DMS114 treated with DMSO at 0.1 percent for 48 hours (cell line): ENCODE results near the gene HIPK2.

ENCODE experiments used
- DNase-seq: peaks from one replicate; lab custom pipeline; 2025; ENCODE audit not compliant: unreplicated experiment; lab: John Stamatoyannopoulos, UW

The HIPK2 gene

DNA sequence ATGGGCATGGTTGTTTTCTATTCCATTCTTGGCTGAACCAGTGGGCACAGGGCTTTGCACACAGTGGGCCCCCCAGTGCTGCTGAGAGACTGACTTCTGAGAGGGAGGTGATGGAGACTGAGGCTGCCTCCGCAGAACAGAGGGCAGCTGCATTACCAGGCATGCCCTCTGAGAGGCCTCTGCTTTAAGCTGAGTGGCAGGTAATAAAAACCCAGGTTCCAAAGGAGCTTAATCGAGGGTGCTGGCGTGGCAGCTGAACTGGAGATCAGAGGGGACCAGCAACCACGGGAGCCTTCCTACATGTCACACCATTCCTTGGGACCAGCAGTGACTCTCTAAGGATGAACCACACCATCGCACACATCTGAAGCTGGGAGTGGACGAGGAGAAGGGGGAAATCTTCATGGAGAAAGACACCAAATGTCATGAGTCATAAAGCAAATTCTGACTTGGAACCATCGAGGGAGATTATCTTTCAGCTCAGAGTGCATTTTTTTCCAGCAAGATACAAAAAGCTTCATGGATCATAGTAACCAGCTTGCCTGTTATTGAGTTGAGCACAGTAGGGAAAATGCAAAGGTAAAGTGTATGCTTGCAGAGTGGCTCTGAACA, 24.6 kb downstream of the HIPK2 start:
- no peak for DNase-seq

DNA sequence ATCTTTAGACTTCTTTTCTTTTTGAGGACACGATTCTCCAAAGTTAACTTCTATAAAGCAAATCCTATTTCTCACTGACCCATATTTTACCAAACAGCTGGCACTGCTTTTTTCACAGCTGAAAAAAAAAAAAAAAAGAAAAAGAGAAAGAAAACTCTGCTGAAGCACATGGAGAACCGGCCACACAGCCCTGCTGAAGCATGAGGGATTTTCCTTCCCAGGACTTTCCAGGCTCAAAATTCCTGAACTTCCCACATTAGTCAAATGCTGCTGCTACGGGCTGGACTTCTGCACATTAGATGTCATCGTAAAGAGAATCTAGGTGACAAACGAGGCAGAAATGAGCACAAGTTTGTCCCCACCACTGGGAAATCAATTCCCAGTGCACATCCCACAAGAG, 25.2 kb downstream of the HIPK2 start:
- DNase-seq: no peak

DNA sequence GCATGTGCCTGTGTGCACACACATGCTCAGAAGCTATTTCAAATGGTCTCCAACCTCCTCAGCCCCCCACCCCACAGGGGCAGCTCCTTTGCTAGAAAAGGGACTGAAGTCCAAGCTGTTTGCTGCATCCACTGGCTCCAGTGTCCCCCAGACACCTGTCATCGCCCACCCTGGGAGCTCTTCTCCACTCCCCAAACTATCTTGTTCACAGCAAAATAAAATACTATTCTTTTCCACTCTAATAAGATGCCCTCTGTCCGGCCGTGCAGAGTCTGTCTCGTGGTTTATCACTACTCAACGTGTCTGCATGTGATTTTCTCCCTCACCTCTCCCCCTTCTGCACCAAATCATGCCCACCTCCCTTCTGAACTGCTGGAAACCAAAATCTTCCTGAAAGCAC, 25.6 kb downstream of the HIPK2 start:
- DNase-seq: no peak

DNA sequence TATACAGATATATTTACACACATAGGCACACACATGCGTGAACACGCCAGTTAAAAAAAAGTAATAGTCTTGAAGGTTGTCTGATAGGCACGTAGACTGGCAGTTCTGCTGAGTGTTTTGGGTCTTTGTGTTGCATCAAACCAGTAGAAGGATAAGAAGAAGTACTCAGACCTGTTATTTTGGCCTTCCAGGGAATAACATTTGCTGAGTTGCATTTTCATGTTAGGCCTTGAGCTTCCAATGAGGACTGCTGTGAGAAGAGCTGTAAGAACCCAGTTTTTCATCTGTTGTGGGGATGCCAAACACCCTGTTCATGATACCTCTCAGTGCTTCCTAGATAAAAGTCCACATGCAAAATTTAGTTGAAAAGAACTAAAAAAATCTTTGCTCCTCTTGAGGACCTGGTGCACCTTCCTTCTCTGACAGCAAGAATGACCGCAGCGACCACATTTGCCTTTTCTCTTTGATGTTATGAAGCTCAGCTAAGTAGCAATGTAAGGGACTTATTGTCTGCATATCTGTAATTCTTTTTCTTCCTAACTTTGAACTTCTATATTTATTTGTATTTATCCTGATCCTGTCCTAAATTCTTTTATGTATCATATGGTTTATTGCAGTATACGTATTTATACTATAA, 27.2 kb downstream of the HIPK2 start:
- DNase-seq: no peak

DNA sequence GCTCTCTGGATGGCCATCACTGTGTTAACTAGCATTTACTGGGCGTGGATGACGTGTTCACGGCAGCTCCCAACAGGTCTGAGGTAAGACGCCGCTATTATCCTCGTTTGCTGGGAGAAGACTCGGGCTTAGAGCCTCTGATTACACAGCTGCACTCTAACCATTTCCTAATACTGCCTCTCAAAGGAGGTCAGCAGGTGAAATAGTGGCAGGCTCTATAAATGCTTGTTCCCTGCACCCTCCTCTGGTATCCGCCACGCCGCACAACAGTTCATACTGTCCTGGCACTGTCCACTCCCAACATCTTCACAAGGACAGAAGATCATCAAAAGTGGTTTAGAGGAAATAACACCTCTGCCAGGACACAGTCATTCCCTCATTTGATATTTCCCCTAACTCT, 28.3 kb downstream of the HIPK2 start:
- no peak for DNase-seq

DNA sequence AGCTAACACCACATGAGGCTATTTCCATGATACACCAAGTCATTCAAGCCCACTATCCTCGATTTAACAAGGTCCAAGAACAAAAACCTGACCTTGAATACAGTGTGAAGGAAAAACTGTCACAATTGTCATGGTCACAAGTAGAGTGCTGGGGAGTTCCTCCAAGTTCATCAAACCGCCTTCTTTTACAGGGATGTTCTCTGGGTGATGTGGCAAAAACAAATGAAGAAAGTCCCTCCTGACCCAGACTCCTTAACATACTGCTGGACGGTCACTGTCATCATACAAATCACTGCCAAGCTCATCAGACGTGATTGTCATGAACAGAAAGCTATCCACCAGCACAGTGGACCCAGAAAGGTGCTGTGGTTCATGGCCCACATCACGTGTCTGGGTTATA, 28.9 kb downstream of the HIPK2 start:
- DNase-seq: no peak

DNA sequence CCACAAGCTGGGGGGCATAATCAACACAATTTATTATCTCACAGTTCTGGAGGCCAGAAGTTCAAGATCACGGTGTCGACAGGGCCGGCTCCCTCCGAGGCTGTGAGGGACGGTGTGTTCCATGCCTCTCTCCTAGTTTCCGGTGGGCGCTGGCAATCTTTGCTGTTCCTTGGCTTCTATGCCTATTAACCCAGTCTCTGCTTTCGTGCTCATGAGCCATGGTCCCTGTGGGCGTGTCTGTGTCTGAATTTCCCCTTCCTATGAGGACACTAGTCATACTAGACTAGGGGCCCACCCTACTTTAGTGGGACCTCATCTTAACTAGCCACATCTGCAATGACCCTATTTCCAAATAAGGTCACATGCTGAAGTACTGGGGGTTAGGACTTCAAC, 29.4 kb downstream of the HIPK2 start:
- DNase-seq: no peak

GRCh38 chr7:139747662-139748372, 30.0 kb downstream of the HIPK2 start:
- no peak for DNase-seq

DNA sequence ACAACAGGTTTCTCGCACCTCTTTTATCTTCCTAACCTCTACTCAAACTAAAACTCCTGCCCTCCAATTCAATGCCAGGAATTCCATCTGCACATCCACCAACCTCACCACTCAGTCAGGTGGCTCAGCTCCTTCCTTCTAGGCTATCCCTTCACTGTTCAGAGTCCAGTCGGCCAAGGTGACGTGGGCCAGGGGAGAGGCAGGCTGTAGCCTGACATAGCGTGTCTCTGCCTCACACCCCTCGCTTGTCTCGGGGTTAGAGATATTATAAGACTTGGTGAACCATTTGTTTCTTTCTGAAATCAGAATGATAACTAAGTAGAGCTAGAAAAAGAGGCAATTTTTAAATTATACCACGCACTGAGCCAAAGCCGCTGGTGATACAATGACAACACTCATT, 31.1 kb downstream of the HIPK2 start:
- no peak for DNase-seq

DNA sequence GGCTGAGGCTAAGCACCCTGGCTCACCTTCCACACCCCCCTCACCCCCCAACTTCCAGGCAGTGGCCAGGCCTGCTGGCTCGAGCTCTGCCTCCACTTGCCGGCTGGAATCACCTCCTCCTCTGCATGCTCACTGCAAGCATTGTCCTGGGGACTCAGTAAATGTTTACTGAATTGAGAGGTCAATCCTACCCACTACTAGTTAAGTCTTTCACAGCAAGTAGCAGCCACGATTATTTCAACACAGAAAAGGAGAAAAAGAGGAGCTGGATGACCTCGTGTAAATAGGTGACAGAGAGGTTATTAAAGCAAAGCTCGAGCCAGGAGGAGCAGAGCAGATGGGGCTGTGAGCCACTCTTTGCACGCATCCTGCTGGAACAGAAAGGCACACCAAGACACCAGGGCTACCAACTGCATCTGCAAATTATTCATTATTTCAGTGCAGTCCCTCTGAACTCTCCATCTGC, 32.1 kb downstream of the HIPK2 start:
- no peak for DNase-seq

GRCh38 chr7:139744768-139745677, 32.8 kb downstream of the HIPK2 start:
- DNase-seq: no peak

- DNase-seq: no peak
These were observed 33.6 kb downstream of the HIPK2 start for GRCh38 chr7:139743967-139744767.

GRCh38 chr7:139743267-139743966, 34.4 kb downstream of the HIPK2 start:
- DNase-seq: no peak

DNA sequence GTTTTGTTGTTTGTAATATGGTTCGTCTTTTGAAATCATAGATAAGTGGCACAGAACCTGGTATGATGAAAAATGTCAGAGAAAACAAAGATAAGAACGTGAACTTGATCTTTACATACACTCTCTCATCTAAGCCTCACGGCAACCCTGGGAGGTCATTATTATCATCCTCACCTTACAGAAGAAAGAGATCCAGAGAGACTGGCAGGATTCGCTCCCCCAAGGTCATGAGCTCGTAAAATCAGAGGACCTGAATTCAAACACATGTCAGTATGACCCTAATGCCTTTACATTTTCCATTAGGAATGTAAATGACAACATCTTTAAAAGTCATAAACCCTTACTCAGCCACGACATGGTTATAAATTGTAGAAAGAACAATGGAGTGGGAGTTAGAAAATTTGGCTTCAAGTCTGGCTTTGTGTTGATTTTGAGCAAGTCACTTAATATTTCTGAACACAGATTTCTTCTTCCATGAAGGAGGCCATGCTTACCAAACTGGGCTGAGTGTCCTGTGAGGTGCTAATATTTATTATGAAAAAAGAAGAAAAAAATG, 35.9 kb downstream of the HIPK2 start:
- no peak for DNase-seq

GRCh38 chr7:139741239-139741638, 36.6 kb downstream of the HIPK2 start:
- no peak for DNase-seq

DNA sequence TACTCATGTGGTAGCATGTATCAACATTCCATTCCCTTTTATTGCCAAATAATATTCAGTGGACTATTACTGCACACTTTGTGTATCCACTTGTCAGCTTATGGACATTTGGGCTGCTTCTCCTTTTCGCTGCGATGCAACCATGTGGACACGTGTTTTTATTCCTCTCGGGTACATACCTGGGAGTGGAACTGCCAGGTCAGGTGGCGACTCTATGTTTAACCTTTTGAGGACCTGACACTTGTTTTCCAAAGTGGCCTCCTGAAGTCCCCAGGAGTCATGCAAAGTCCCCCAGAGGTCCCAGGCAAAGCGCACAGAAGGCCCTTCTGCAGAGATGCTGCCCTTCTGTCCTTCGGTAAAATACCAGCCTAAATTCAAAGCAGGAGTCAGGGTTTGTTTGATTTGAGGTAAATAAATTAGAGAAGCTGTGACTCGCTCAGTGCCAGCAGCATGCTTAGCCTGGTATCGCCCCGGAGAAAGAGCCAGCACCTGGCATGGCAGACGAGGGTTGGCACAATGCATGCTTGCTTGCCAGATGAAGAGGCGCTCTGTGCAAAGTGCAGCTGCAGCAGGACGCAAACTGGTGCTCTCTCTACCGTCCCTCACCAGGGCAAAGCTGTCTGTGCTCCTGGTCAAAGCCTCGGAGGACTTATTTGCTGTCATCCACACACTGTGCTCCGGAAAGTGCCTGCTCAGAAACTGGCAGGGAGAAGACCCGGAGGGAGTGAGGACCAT, 37.8 kb downstream of the HIPK2 start:
- no peak for DNase-seq

- DNase-seq: no peak
These were observed 39.0 kb downstream of the HIPK2 start for GRCh38 chr7:139738772-139739171.

DNA sequence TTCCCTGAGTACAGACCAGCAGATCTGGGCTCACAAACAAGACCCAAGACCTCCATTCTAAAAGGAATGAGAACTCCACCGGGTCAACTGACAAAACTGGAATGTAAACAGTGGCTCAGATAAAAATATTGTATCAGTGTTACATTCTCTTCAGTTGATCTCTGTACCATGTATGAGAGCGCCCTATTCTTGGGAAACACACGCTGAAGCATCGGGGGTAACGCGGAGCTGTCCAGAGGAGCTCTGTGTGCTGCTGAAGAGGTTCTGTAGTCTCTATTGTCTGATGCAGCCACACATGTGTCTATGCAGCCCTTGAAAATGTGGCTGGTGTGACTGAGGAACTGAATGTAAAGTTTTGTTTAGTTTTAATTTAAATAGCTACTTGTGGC, 39.7 kb downstream of the HIPK2 start:
- DNase-seq: no peak
